ENCODE measurements around the gene GOLPH3L.

GOLPH3L gene

DNA sequence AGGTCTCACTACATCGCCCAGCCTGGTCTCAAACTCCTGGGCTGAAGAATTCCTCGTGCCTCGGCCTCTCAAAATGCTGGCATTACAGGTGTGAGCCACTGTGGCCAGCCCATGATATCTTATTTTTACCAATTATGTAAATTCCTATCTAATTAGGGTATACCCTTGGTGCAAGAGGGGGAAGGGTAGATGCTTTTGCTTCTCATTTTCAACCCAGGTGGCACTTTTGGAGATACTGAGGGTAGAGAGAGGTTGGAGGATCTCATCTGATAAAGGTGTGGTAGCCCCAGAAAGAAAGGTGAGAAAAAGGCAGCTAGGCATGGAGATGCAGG, 85.0 kb downstream of the GOLPH3L start (continued):
- TF ChIP-seq ZNF221 (tag by site-specific recombination; IDR thresholded peaks at IDR 0.05; ENCODE audit: borderline replicate concordance) = no peak
- TF ChIP-seq, protein P1, sequence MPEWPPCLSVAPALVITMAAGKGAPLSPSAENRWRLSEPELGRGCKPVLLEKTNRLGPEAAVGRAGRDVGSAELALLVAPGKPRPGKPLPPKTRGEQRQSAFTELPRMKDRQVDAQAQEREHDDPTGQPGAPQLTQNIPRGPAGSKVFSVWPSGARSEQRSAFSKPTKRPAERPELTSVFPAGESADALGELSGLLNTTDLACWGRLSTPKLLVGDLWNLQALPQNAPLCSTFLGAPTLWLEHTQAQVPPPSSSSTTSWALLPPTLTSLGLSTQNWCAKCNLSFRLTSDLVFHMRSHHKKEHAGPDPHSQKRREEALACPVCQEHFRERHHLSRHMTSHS (tag by site-specific recombination; IDR thresholded peaks at IDR 0.05) = no peak
- no peak for TF ChIP-seq ZNF501 (tag by site-specific recombination; IDR thresholded peaks at IDR 0.05)

DNA sequence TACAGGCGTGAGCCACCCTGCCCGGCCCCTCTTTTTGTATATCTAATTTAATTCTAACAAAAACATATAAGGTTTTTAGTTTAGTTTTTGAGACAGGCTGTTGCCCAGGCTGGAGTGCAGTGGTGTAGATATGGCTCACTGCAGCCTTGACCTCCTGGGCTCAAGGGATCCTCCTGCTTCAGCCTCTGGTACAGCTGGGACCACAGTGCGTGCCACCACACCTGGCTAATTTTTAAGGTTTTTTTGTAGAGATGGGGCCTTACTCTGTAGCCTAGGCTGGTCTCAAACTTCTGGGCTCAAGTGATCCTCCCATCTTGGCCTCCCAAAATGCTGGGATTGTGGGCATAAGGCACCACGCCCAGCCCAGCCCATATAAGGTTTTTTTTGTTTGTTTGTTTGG, 86.4 kb downstream of the GOLPH3L start:
- H3K36me3 ChIP-seq (ENCODE audit: control insufficient read depth in 2 of 2, insufficient read depth in 1 of 2, low read length in 2 of 2) = peaks cover 0 to 37% of the 10 kb centered on the region in 2 experiments; a peak in 2 of 3 replicates
- CTCF ChIA-PET = no interaction called here
- H3K27ac ChIP-seq (ENCODE audit: extremely low read depth, low read depth, low read length) = no peak overlapping the region
- TF ChIP-seq ZNF664 (tag by site-specific recombination; IDR thresholded peaks at IDR 0.05) = peak; percentile 53; the same call in 1 of the 2 replicates
- no peak for TF ChIP-seq ZNF146 (tag by site-specific recombination; IDR thresholded peaks at IDR 0.05)
- no peak for TF ChIP-seq ZFP3 (tag by site-specific recombination; IDR thresholded peaks at IDR 0.05; ENCODE audit: low read depth)
- no peak for TF ChIP-seq ZNF529 (tag by site-specific recombination; IDR thresholded peaks at IDR 0.05; ENCODE audit: insufficient replicate concordance)
- TF ChIP-seq ZNF623 (tag by site-specific recombination; IDR thresholded peaks at IDR 0.05) = no peak
- H3K4me1 ChIP-seq (ENCODE audit: control insufficient read depth, insufficient read depth, low read length) = peaks cover 4% of the 10 kb centered on the region; the same call in 1 of the 2 replicates
- no peak overlapping the region for H3K4me3 ChIP-seq (ENCODE audit: low read depth, low read length)
- no peaks in the 10 kb centered on the region for H3K9me3 ChIP-seq (ENCODE audit: control insufficient read depth, insufficient read depth, low read depth, low read length)
- POLR2A ChIA-PET = interaction anchor here (0.6 kb wide), 1 partner anchor 8 kb away, joined by 5 read pairs; no protein-coding TSS in a partner anchor

DNA sequence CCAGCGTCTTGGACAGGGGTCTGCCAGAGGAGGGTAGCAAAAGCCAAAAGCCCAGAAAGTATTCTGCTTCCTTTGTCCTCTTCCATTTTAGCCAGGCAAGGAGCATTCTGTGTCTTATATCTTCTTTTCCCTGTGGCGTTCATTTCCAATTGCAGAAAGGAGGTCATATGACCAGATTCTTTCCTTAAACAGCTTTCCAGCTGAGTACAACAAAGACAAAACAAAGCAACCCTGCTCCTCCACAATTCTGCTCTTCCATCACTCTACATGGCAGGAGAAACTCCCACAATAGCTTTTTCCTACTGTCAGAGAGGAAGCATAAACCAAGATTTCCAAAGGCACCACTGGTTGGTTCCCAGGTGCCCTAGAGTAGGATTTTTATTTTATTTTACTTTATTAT, 87.2 kb downstream of the GOLPH3L start:
- POLR2A ChIA-PET = interaction anchor here (0.7 to 1.1 kb wide), 2 partner anchors 10 to 114 kb away, joined by 4 to 8 read pairs; no protein-coding TSS in a partner anchor
- Histone ChIP-seq H3K4me1 (ENCODE audit: control insufficient read depth, insufficient read depth, low read length) (peaks cover 5% of the 10 kb centered on the region; the same call in 1 of the 2 replicates), H3K4me3 (ENCODE audit: low read depth, low read length) (no peak overlapping the region), H3K27ac (ENCODE audit: extremely low read depth, low read depth, low read length) (no peak overlapping the region), H3K9me3 (ENCODE audit: control insufficient read depth, insufficient read depth, low read depth, low read length) (no peaks in the 10 kb centered on the region), H3K36me3 (ENCODE audit: control insufficient read depth in 2 of 2, insufficient read depth in 1 of 2, low read length in 2 of 2) (peaks cover 0 to 29% of the 10 kb centered on the region in 2 experiments; a peak in 2 of 3 replicates)
- TF ChIP-seq, protein P2, sequence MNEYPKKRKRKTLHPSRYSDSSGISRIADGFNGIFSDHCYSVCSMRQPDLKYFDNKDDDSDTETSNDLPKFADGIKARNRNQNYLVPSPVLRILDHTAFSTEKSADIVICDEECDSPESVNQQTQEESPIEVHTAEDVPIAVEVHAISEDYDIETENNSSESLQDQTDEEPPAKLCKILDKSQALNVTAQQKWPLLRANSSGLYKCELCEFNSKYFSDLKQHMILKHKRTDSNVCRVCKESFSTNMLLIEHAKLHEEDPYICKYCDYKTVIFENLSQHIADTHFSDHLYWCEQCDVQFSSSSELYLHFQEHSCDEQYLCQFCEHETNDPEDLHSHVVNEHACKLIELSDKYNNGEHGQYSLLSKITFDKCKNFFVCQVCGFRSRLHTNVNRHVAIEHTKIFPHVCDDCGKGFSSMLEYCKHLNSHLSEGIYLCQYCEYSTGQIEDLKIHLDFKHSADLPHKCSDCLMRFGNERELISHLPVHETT (tag by site-specific recombination; IDR thresholded peaks at IDR 0.05) = no peak
- TF ChIP-seq, protein P3, sequence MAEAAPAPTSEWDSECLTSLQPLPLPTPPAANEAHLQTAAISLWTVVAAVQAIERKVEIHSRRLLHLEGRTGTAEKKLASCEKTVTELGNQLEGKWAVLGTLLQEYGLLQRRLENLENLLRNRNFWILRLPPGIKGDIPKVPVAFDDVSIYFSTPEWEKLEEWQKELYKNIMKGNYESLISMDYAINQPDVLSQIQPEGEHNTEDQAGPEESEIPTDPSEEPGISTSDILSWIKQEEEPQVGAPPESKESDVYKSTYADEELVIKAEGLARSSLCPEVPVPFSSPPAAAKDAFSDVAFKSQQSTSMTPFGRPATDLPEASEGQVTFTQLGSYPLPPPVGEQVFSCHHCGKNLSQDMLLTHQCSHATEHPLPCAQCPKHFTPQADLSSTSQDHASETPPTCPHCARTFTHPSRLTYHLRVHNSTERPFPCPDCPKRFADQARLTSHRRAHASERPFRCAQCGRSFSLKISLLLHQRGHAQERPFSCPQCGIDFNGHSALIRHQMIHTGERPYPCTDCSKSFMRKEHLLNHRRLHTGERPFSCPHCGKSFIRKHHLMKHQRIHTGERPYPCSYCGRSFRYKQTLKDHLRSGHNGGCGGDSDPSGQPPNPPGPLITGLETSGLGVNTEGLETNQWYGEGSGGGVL (tag by site-specific recombination; IDR thresholded peaks at IDR 0.05) = no peak
- TF ChIP-seq ZNF175 (tag by site-specific recombination; IDR thresholded peaks at IDR 0.05) (no peak), KLF1 (tag by site-specific recombination; IDR thresholded peaks at IDR 0.05) (no peak)
- CTCF ChIA-PET = interaction anchor here (0.9 kb wide), 1 partner anchor 10 kb away, joined by 3 read pairs; no protein-coding TSS in a partner anchor

DNA sequence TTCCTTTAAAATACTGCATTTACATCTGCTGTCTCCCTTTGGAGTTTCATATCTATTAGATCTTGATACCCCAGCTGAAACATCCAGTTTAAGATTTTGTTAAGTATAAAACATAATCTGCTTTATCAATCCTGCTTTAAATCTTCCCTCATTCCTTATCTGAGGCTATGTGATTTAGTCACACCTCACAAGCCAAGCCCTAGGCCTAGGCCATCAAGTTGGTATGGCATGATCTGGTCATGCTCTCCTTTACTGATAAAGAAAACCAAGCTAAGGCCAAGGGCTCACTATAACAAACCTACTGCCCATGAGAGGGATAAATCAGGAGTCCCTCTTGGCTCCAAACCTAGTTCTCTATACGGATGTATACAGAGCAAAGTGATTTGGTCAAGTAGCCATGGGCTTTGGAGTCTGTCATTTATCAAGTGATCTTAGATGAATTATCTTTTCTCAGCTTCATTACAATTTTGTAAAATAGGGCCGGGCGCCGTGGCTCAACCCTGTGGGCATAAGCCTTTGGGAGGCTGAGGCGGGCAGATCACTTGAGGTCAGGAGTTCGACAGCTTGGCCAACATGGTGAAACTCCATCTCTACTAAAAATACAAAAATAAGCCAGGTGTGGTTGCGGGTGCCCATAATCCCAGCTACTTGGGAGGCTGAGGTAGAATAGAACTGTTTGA, 90.4 kb downstream of the GOLPH3L start:
- TF ChIP-seq MYNN (tag by site-specific recombination; IDR thresholded peaks at IDR 0.05; ENCODE audit: borderline replicate concordance) = no peak
- no peak for TF ChIP-seq ZSCAN30 (tag by site-specific recombination; IDR thresholded peaks at IDR 0.05)
- TF ChIP-seq ZNF76 (tag by site-specific recombination; IDR thresholded peaks at IDR 0.05; ENCODE audit: borderline replicate concordance, low read depth) = no peak
- TF ChIP-seq ZNF571 (tag by site-specific recombination; IDR thresholded peaks at IDR 0.05) = no peak
- TF ChIP-seq ZSCAN23 (tag by site-specific recombination; IDR thresholded peaks at IDR 0.05) = no peak
- no peak for TF ChIP-seq ZNF777 (tag by site-specific recombination; IDR thresholded peaks at IDR 0.05; ENCODE audit: borderline replicate concordance)
- TF ChIP-seq ZNF792 (tag by site-specific recombination; IDR thresholded peaks at IDR 0.05) = no peak
- Histone ChIP-seq H3K9me3 (ENCODE audit: control insufficient read depth, insufficient read depth, low read depth, low read length) (no peaks in the 10 kb centered on the region), H3K27ac (ENCODE audit: extremely low read depth, low read depth, low read length) (no peak overlapping the region)

More for the DNA sequence above, 90.4 kb downstream of the GOLPH3L start:
- Histone ChIP-seq H3K4me3 (ENCODE audit: low read depth, low read length) (no peak overlapping the region), H3K4me1 (ENCODE audit: control insufficient read depth, insufficient read depth, low read length) (peaks cover 3% of the 10 kb centered on the region; the same call in 1 of the 2 replicates), H3K36me3 (ENCODE audit: control insufficient read depth in 2 of 2, insufficient read depth in 1 of 2, low read length in 2 of 2) (peaks cover 0 to 14% of the 10 kb centered on the region in 2 experiments; a peak in 2 of 3 replicates)
- CTCF ChIA-PET = interaction anchor here (0.6 to 1.2 kb wide), 4 partner anchors 26 to 874 kb away, joined by 3 to 4 read pairs (median 3); no protein-coding TSS in a partner anchor
- POLR2A ChIA-PET = interaction anchor here (1.0 to 3.4 kb wide), 3 partner anchors 9 to 27 kb away, joined by 3 to 23 read pairs (median 4); partner anchors contain the start of genes ENSA and MCL1

Data from HEK293 (cell line).